Thyroid gland (tissue), 4 donors: Measurements from ENCODE around the gene NDUFAF7. TPM values are rescaled to one million over a fixed set of nuclear protein-coding genes. Genes with fewer than 3 reads are reported as not detected.
A peak's percentile ranks its signal among the peaks of the same experiment; 100 is the strongest.
"Not testable (repeated sequence)": the region's sequence is repeated elsewhere in the genome, so short reads cannot be mapped to it uniquely, and the experiment has no call there.

Experiments used
- DNase-seq, 2 donors: peaks; one replicate each; pipeline ENCODE4 v3.0.0-alpha.2; 2019
- H3K27ac ChIP-seq, 3 donors: fragments of 200-600 bp; sonication (generic); 1 replicate in 2 of 3; 2 replicates in 1 of 3; pipeline ENCODE4 v1.5.1; 2016 to 2019; ENCODE audit warnings: mild to moderate bottlenecking in 1 of 3, moderate library complexity in 1 of 3
- H3K27me3 ChIP-seq: fragments of 200-600 bp; sonication (generic); one replicate; pipeline ENCODE4 v1.5.1; 2019
- H3K36me3 ChIP-seq, 2 donors: fragments of 200-600 bp; sonication (generic); one replicate each; pipeline ENCODE4 v1.5.1; 2016 to 2019
- H3K4me1 ChIP-seq, 2 donors: fragments of 200-600 bp; sonication (generic); one replicate each; pipeline ENCODE4 v1.5.1; 2017 to 2019
- H3K4me3 ChIP-seq, 3 donors: fragments of 200-600 bp; sonication (generic); replicated peaks in 1 of 3; 1 replicate in 2 of 3; 2 replicates in 1 of 3; pipeline ENCODE4 v1.5.1; 2016; ENCODE audit warnings: mild to moderate bottlenecking in 1 of 3
- H3K9me3 ChIP-seq: fragments of 200-600 bp; sonication (generic); one replicate; pipeline ENCODE4 v1.5.1; 2017
- POLR2A ChIP-seq, 2 donors: fragments of 450-650 bp; IDR thresholded peaks; one replicate each; pipeline ENCODE4 v1.6.1; 2017; ENCODE audit warnings: antibody characterized with exemption in 2 of 2, mild to moderate bottlenecking in 2 of 2, moderate library complexity in 1 of 2
- WGBS, 2 donors: methylation state at CpG; one replicate each; pipeline ENCODE4 v1.1.5; 2017; 5-methylcytosine and 5-hydroxymethylcytosine counted together
- intact Hi-C: fragments of 100-400 bp; cut with DNase I; formaldehyde crosslinking; loops from one replicate; pipeline ENCODE4 v1.15.1; 2023
- total RNA-seq, 4 donors: library from RNA; depleted of rRNA; stranded (reverse); fragments of >200 nt; gene quantifications; one replicate each; pipeline ENCODE4 v1.2.3, GENCODE V29; 2016
- TF ChIP-seq, protein P1 (sequence below), 6 experiments: fragments of 200-600 bp in 3 of 6; fragments of 450-650 bp in 3 of 6; sonication (generic) in 3 of 6; IDR thresholded peaks; one replicate each; pipeline ENCODE4 v1.5.1; 2016 to 2019; ENCODE audit warnings: antibody characterized with exemption in 6 of 6, mild to moderate bottlenecking in 2 of 6, inconsistent platforms in 1 of 6, moderate library complexity in 1 of 6

Gene NDUFAF7
- total RNA-seq, 4 donors from 2014 or later = 11.5 to 23.1 (median 19.1) TPM

- H3K27me3 ChIP-seq = no peaks in the 10 kb centered on the region
- no peaks in the 10 kb centered on the region for H3K9me3 ChIP-seq
- H3K36me3 ChIP-seq = no peaks in the 10 kb centered on the region
- no peak for TF ChIP-seq POLR2A (IDR thresholded peaks at IDR 0.05)
- TF ChIP-seq, protein P1, sequence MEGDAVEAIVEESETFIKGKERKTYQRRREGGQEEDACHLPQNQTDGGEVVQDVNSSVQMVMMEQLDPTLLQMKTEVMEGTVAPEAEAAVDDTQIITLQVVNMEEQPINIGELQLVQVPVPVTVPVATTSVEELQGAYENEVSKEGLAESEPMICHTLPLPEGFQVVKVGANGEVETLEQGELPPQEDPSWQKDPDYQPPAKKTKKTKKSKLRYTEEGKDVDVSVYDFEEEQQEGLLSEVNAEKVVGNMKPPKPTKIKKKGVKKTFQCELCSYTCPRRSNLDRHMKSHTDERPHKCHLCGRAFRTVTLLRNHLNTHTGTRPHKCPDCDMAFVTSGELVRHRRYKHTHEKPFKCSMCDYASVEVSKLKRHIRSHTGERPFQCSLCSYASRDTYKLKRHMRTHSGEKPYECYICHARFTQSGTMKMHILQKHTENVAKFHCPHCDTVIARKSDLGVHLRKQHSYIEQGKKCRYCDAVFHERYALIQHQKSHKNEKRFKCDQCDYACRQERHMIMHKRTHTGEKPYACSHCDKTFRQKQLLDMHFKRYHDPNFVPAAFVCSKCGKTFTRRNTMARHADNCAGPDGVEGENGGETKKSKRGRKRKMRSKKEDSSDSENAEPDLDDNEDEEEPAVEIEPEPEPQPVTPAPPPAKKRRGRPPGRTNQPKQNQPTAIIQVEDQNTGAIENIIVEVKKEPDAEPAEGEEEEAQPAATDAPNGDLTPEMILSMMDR (IDR thresholded peaks at IDR 0.05) = no peak
- intact Hi-C loops = no loop called here
- no peak for DNase-seq
- no peak overlapping the region for H3K4me3 ChIP-seq
- no peak overlapping the region for H3K27ac ChIP-seq
- H3K4me1 ChIP-seq = no peaks in the 10 kb centered on the region
- WGBS, 2 donors = 75 to 80% methylated on average over 4 of the region's 4 CpGs
These were observed 41.2 kb upstream of the NDUFAF7 start for GRCh38 chr2:37190290-37190689.

GRCh38 chr2:37191253-37191652 is 40.2 kb upstream of the NDUFAF7 start:
- Histone ChIP-seq H3K36me3 (no peaks in the 10 kb centered on the region), H3K4me3 (no peak overlapping the region), H3K27ac (no peak overlapping the region), H3K27me3 (no peaks in the 10 kb centered on the region), H3K4me1 (no peaks in the 10 kb centered on the region), H3K9me3 (no peaks in the 10 kb centered on the region)
- 73 to 75% methylated on average over 4 of the region's 4 CpGs for WGBS, 2 donors
- TF ChIP-seq POLR2A (IDR thresholded peaks at IDR 0.05) = no peak
- TF ChIP-seq, protein P1 (IDR thresholded peaks at IDR 0.05) = no peak
- intact Hi-C loops = no loop called here
- DNase-seq = no peak

GRCh38 chr2:37191747-37192146 is 39.7 kb upstream of the NDUFAF7 start:
- TF ChIP-seq, protein P1 (IDR thresholded peaks at IDR 0.05) = no peak
- Histone ChIP-seq H3K36me3 (no peaks in the 10 kb centered on the region), H3K4me1 (no peaks in the 10 kb centered on the region), H3K27me3 (no peaks in the 10 kb centered on the region), H3K27ac (no peak overlapping the region), H3K4me3 (no peak overlapping the region), H3K9me3 (no peaks in the 10 kb centered on the region)
- 80 to 86% methylated on average over 6 of the region's 6 CpGs for WGBS, 2 donors
- intact Hi-C loops = no loop called here
- no peak for DNase-seq

GRCh38 chr2:37192551-37192950 is 38.9 kb upstream of the NDUFAF7 start:
- TF ChIP-seq, protein P1 (IDR thresholded peaks at IDR 0.05) = no peak
- no peak for TF ChIP-seq POLR2A (IDR thresholded peaks at IDR 0.05)
- Histone ChIP-seq H3K9me3 (no peaks in the 10 kb centered on the region), H3K4me3 (no peak overlapping the region), H3K36me3 (no peaks in the 10 kb centered on the region), H3K4me1 (peaks cover 3 to 4% of the 10 kb centered on the region in 2 donors), H3K27ac (no peak overlapping the region), H3K27me3 (no peaks in the 10 kb centered on the region)
- DNase-seq = no peak
- intact Hi-C loops = no loop called here
- WGBS, 2 donors = 80 to 82% methylated on average over 1 of the region's 1 CpG

DNA sequence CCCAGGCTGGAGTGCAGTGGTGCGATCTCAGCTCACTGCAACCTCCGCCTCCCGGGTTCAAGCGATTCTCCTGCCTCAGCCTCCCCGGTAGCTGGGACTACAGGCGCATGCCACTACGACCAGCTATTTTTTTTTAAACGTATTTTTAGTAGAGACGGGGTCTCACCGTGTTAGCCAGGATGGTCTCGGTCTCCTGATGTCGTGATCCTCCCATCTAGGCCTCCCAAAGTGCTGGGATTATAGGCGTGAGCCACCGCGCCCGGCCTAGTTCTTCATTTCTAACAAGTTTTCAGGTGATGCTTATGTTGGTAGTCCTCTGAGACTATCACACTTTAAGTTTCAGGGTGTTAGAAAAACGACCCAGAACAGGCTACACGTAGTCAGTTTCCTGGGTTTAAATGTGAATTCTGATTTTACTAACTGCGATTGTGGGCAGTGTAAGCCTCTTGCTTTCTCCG is 35.6 kb upstream of the NDUFAF7 start:
- DNase-seq, intact Hi-C loops: not testable (repeated sequence)
- WGBS, 2 donors = 85 to 86% methylated on average over 20 of the region's 20 CpGs

More for the DNA sequence above, 35.6 kb upstream of the NDUFAF7 start:
- Histone ChIP-seq H3K27ac (peak overlapping the region; percentile 65 to 89 (median 84)), H3K4me3 (peak overlapping the region; percentile 38 to 67 (median 50))
- H3K9me3 ChIP-seq, H3K36me3 ChIP-seq, H3K4me1 ChIP-seq, H3K27me3 ChIP-seq: not testable (repeated sequence)
